Right atrium auricular region (tissue), 2 donors: ENCODE data around the gene CPXM2. TPM values are rescaled to one million over a fixed set of nuclear protein-coding genes. Genes with fewer than 3 reads are reported as not detected.
A peak's percentile ranks its signal among the peaks of the same experiment; 100 is the strongest.

Experiments
- DNase-seq: peaks from one replicate; pipeline ENCODE4 v3.0.0-alpha.2; 2019; ENCODE audit warnings: low spot score
- H3K27ac ChIP-seq, 2 donors: fragments of 200-600 bp; sonication (generic); 1 replicate in 1 of 2; 2 replicates in 1 of 2; pipeline ENCODE4 v1.5.1; 2016 to 2019
- H3K27me3 ChIP-seq, 2 donors: fragments of 200-600 bp; sonication (generic); one replicate each; pipeline versions ENCODE4 v1.5.1 to v1.6.0; 2017 to 2019
- H3K36me3 ChIP-seq: fragments of 200-600 bp; sonication (generic); one replicate; pipeline ENCODE4 v1.5.1; 2016
- H3K4me1 ChIP-seq, 2 donors: fragments of 200-600 bp; sonication (generic); one replicate each; pipeline versions ENCODE4 v1.5.1 to v1.6.0; 2017 to 2019
- H3K4me3 ChIP-seq, 2 donors: fragments of 200-600 bp; sonication (generic); 1 replicate in 1 of 2; 2 replicates in 1 of 2; pipeline ENCODE4 v1.5.1; 2017 to 2019; ENCODE audit warnings: mild to moderate bottlenecking in 1 of 2, moderate library complexity in 1 of 2
- H3K9me3 ChIP-seq, 2 donors: fragments of 200-600 bp; sonication (generic); one replicate each; pipeline ENCODE4 v1.5.1; 2019
- CTCF ChIP-seq, 2 donors: fragments of 200-600 bp; sonication (generic); IDR thresholded peaks; one replicate each; pipeline ENCODE4 v1.5.1; 2019; ENCODE audit warnings: antibody characterized with exemption in 2 of 2
- total RNA-seq, 2 donors: library from RNA; depleted of rRNA; stranded (reverse); fragments of >200 nt; gene quantifications; one replicate each; pipeline ENCODE4 v1.1.0, GENCODE V29; 2016

The CPXM2 gene
- total RNA-seq, 2 donors from 2014 or later, result 8.3 to 8.5 TPM

DNA sequence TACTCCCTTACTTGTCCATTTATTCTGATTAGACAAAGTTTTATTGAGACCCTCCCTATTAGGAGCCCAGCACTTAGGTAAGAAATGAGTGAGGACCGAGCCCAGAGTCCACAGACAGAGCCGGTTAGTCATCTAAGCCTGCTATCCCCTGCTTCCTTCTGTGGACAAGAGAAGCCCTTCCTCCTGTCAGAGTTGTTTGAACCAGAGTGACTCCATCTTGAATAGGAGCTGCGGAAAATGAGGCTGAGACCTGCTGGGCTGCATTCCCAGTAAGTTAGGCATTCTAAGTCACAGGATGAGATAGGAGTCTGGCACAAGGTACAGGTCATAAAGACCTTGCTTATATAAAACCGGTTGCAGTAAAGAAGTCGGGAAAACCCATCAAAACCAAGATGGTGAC lies 109.1 kb downstream of the CPXM2 start:
- Histone ChIP-seq H3K4me3 (no peak overlapping the region), H3K27ac (no peak overlapping the region), H3K9me3 (no peaks in the 10 kb centered on the region), H3K4me1 (no peaks in the 10 kb centered on the region), H3K27me3 (no peaks in the 10 kb centered on the region), H3K36me3 (no peaks in the 10 kb centered on the region)
- DNase-seq, result peak; percentile 34
- TF ChIP-seq CTCF (IDR thresholded peaks at IDR 0.05), result no peak

- no peak for DNase-seq
- TF ChIP-seq CTCF (IDR thresholded peaks at IDR 0.05), result no peak
- H3K4me1 ChIP-seq, result no peaks in the 10 kb centered on the region
Measured at GRCh38 chr10:123781956-123782500, 109.6 kb downstream of the CPXM2 start.

DNA sequence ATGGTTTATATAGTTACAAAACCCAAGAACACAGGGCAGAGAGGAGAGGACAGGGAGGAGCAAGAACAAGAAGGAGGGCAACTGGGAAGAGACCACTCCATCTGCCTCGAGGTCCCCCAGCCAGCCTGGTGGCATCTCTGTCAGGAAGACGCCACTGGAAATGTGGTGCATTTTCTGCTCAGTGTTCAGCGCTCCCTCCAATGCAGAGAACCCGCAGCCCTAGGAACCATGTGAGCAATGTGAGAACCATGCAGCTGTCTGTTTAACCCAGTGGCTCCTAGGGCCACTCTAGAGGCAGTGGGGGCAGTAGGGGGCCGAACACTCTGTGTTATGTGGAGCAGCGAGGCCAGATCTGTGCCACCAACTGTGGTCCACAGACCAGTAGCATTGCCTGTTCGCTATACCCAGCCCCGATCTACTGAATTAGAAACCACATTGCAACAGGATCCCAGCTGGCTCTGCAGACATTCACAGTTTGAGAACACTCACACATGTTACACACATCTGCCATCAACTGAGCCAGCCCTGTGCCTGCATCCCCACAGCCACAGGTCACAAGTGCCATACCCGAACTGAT lies 110.2 kb downstream of the CPXM2 start:
- no peaks in the 10 kb centered on the region for H3K4me1 ChIP-seq
- H3K27me3 ChIP-seq, result no peaks in the 10 kb centered on the region
- no peaks in the 10 kb centered on the region for H3K9me3 ChIP-seq

More at GRCh38 chr10:123781956-123782500, 109.6 kb downstream of the CPXM2 start:
- H3K27me3 ChIP-seq, result no peaks in the 10 kb centered on the region
- no peaks in the 10 kb centered on the region for H3K9me3 ChIP-seq
- no peaks in the 10 kb centered on the region for H3K36me3 ChIP-seq
- H3K4me3 ChIP-seq, result no peak overlapping the region
- H3K27ac ChIP-seq, result no peak overlapping the region

GRCh38 chr10:123778719-123779517 lies 112.7 kb downstream of the CPXM2 start:
- no peak for DNase-seq
- Histone ChIP-seq H3K36me3 (no peaks in the 10 kb centered on the region), H3K27ac (no peak overlapping the region), H3K4me3 (no peak overlapping the region), H3K27me3 (no peaks in the 10 kb centered on the region), H3K9me3 (no peaks in the 10 kb centered on the region), H3K4me1 (no peaks in the 10 kb centered on the region)
- no peak for TF ChIP-seq CTCF (IDR thresholded peaks at IDR 0.05)

More for the DNA sequence above, 110.2 kb downstream of the CPXM2 start:
- Histone ChIP-seq H3K4me3 (no peak overlapping the region), H3K36me3 (no peaks in the 10 kb centered on the region), H3K27ac (no peak overlapping the region)
- peak; percentile 42 for DNase-seq
- TF ChIP-seq CTCF (IDR thresholded peaks at IDR 0.05), result no peak

DNA sequence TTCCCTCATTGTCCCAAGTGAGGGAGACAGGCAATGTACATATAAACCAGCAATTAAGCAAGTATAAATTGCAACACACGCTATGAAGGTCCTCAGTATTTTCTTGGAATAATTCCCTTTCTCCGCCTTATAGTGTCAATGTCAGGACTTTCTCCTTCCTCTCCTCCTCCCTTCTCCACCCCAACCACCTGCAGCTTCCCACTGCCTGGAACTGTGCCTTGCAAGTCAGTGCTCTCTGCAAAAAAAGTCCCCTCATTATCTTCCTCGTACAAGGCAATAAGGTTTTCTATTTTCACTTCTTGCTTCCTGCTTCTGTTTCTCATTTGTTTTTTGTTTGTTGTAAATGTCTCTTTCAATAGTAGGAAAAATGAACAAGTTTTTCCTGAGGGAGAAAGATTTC lies 113.7 kb downstream of the CPXM2 start:
- H3K27ac ChIP-seq, result no peak overlapping the region
- H3K27me3 ChIP-seq, result no peaks in the 10 kb centered on the region
- H3K4me3 ChIP-seq, result no peak overlapping the region
- no peaks in the 10 kb centered on the region for H3K9me3 ChIP-seq
- no peak for TF ChIP-seq CTCF (IDR thresholded peaks at IDR 0.05)
- H3K4me1 ChIP-seq, result no peaks in the 10 kb centered on the region
- no peak for DNase-seq
- no peaks in the 10 kb centered on the region for H3K36me3 ChIP-seq
